ENCODE results near the gene ATRX.

ATRX gene

GRCh38 chrX:77622233-77622632, 163.8 kb downstream of the ATRX start:
- TF ChIP-seq FOXP2 (optimal IDR thresholded peaks at IDR 0.05; ENCODE audit: borderline replicate concordance, extremely low read depth, extremely low read length, insufficient read depth) (no peak), REST (IDR thresholded peaks at IDR 0.05; ENCODE audit: insufficient read depth in 1 of 2, low read depth in 2 of 2, low read length in 2 of 2) (no peak), TAF1 (IDR thresholded peaks at IDR 0.05; ENCODE audit: borderline replicate concordance, insufficient read depth, low read length) (no peak), POLR2AphosphoS5 (IDR thresholded peaks at IDR 0.05; ENCODE audit: low read depth, low read length) (no peak), SIN3A (IDR thresholded peaks at IDR 0.05; ENCODE audit: borderline replicate concordance, insufficient read depth, low read length) (no peak)

- TF ChIP-seq TAF1 (IDR thresholded peaks at IDR 0.05; ENCODE audit: borderline replicate concordance, insufficient read depth, low read length): no peak
- TF ChIP-seq POLR2AphosphoS5 (IDR thresholded peaks at IDR 0.05; ENCODE audit: low read depth, low read length): no peak
- TF ChIP-seq REST (IDR thresholded peaks at IDR 0.05; ENCODE audit: insufficient read depth in 1 of 2, low read depth in 2 of 2, low read length in 2 of 2): no peak
- TF ChIP-seq SIN3A (IDR thresholded peaks at IDR 0.05; ENCODE audit: borderline replicate concordance, insufficient read depth, low read length): no peak
- no peak for TF ChIP-seq FOXP2 (optimal IDR thresholded peaks at IDR 0.05; ENCODE audit: borderline replicate concordance, extremely low read depth, extremely low read length, insufficient read depth)
These were observed 168.8 kb downstream of the ATRX start for GRCh38 chrX:77617206-77617605.

- TF ChIP-seq SIN3A (IDR thresholded peaks at IDR 0.05; ENCODE audit: borderline replicate concordance, insufficient read depth, low read length) (no peak), TAF1 (IDR thresholded peaks at IDR 0.05; ENCODE audit: borderline replicate concordance, insufficient read depth, low read length) (no peak)
These were observed 182.2 kb downstream of the ATRX start for GRCh38 chrX:77603635-77604336.

- TF ChIP-seq SIN3A (IDR thresholded peaks at IDR 0.05; ENCODE audit: borderline replicate concordance, insufficient read depth, low read length) (no peak), REST (IDR thresholded peaks at IDR 0.05; ENCODE audit: insufficient read depth in 1 of 2, low read depth in 2 of 2, low read length in 2 of 2) (no peak), POLR2AphosphoS5 (IDR thresholded peaks at IDR 0.05; ENCODE audit: low read depth, low read length) (no peak), FOXP2 (optimal IDR thresholded peaks at IDR 0.05; ENCODE audit: borderline replicate concordance, extremely low read depth, extremely low read length, insufficient read depth) (no peak), TAF1 (IDR thresholded peaks at IDR 0.05; ENCODE audit: borderline replicate concordance, insufficient read depth, low read length) (no peak)
These were observed 188.5 kb downstream of the ATRX start for GRCh38 chrX:77597511-77597910.

- no peak for TF ChIP-seq POLR2AphosphoS5 (IDR thresholded peaks at IDR 0.05; ENCODE audit: low read depth, low read length)
- no peak for TF ChIP-seq SIN3A (IDR thresholded peaks at IDR 0.05; ENCODE audit: borderline replicate concordance, insufficient read depth, low read length)
- no peak for TF ChIP-seq REST (IDR thresholded peaks at IDR 0.05; ENCODE audit: insufficient read depth in 1 of 2, low read depth in 2 of 2, low read length in 2 of 2)
- TF ChIP-seq TAF1 (IDR thresholded peaks at IDR 0.05; ENCODE audit: borderline replicate concordance, insufficient read depth, low read length): no peak
- TF ChIP-seq FOXP2 (optimal IDR thresholded peaks at IDR 0.05; ENCODE audit: borderline replicate concordance, extremely low read depth, extremely low read length, insufficient read depth): no peak
These were observed 188.9 kb downstream of the ATRX start for GRCh38 chrX:77597090-77597489.

Measured in PFSK-1 (cell line).